SHP77 treated with DMSO at 0.1 percent for 48 hours (cell line): Measurements from ENCODE around the gene CIB1.
A peak's percentile ranks its signal among the peaks of the same experiment; 100 is the strongest.
"Not testable (repeated sequence)": the region's sequence is repeated elsewhere in the genome, so short reads cannot be mapped to it uniquely, and the experiment has no call there.

Experiments used
- DNase-seq: peaks from one replicate; lab custom pipeline; 2025; lab: John Stamatoyannopoulos, UW

The CIB1 gene

DNA sequence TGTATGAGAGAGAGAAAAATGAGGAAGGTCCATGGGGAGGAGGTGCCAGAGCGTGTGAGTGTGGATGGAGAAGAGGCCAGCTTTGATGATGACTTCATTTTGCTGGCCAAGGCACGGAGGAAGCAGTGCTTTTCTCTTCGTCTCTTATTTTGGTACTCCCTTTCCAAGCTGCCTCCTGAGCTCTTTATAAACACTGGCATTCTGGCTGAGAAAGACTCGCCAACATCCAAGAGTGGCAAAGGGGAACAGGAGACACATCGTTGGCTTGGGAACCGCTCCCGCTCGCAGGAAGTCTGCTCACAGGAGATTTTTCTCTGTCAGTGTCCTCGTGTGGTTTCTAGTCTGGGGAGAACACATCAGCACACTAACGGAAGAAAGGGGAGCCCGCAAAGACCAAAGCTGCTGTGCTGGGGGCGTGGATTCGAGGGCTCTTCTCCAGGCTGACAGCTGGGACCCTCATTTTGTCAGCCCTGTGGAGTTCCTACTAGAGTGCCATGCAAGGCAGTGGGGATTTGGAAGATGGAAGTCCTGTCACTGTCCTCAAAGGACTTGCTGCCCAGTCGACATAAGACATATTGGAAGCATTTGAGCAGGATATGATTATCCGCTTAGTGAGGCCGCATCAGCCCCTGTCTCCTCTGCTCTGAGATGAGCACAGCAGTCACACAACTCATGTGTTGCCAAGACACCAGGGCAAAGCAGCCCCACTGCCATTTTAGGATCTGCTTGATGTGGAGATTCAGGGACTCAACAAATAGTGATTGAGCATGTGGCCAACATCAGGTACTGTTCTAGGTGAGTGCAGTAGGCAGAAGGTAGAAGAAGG lies 40.6 kb downstream of the CIB1 start:
- no peak for DNase-seq

DNA sequence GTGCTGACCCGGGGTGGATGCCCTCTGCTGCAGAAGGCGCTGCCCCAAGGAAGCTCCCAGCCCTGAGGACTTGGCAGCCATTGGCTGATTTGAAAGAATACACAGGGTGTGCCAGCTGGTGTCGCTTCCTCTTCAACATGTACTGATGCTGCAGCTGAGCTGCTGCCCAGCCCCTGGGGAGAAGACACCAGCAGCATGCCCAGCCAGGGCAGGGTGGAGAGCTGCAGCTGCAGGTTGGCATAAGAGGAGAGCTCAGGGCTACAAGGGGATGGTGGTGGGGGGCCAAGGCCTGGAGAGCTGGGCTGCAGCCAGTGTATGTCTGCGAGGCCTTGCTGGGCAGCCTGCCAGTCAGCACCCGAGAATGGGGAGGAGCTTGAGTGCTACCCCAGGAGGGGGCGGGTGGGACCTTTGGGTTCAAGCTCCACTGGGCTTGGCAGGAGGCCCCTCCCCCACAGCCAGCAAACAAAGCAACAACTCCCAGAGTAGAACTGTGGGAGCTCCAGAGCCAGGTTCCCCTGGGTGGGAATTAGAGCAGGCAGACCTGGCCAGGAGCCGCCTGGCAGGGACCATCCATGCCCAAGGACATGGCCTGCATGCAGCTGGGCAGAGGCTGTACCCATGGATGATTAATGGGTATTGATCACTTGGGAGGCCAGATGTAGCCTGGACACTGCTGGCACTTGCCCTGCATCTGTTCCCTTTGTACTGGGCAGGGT lies 41.8 kb downstream of the CIB1 start:
- DNase-seq: peak; percentile 78

DNA sequence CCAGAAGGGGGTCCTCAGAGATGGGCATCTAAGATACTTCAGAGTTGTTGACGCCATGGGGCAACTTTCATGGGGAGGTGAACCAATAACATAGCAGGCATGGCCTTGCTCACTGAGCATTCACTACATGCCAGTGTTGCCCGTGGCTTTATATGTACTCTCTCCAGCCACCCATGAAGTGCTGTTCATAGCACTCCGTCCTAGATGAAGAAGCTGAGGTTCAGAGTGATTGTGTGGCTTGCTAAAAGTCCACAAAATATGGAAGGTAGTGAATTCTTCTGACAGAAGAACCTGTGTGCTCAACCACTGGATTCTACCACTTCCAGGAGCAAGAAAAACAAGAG lies 42.4 kb downstream of the CIB1 start:
- no peak for DNase-seq

DNA sequence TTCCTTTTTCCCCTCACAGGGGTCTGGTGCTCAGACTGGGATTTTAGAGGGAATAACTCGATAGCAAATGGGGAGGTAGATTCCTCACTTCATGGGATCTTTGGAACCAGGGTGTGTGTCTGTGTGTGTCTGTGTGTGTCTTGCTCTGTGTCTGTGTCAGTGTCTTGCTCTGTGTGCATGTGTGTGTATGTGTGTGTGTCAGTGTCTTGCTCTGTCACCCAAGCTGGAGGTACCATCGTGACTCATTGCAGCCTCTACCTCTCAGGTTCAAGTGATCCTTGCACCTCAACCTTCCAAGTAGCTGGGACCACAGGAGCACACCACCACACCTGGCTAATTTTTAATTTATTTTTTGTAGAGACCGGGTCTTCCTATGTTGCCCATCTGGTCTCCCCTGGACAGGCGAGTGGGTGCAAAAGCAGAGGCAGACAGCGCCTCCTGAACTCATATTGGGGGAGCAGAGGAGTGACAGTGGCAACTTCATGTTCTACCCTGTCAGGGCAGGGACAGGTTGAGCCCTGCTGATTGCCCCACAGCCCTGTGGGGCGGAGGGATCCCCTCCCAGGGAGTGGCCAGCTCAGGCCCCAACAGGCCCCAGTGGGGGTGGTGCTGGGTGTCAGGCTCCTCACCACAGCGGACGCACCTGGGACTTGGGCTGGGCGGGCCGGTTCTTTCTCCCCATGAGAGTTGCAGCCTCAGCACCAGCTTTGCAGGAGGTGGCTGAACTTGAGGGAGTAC lies 43.0 kb downstream of the CIB1 start:
- no peak for DNase-seq

DNA sequence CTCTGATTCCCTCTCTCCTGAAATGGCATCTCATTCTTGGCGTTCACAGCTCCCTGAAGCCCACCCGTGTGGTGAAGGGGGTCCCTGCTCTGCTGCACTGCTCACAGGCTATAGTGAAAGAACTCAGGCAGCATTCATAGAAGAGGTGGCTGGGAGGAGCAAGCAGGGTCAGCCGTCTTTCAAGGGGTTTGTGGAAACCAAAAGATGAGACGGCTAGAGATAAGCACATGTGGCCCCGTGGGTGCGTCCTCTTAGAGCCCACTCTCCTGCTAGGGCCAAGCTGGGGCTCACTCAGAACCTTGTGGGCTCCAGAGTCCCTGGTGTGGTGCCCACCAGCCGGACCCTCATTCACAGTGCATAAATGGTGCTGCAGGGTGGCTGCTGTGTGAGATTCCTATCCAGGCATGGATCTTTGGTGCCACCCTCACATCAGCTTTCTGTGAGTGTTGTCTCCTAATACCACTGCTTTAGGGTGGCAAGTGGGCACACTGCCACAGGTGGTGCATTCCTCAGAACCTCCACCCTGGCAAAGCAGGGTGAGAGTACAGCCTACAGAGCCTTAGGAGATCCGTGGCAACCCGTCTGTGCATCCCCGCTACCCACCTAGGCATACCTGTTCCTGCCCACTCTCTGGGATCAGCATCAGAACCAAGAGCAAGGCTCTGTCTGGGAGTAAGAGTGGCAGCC lies 43.8 kb downstream of the CIB1 start:
- DNase-seq: no peak

DNA sequence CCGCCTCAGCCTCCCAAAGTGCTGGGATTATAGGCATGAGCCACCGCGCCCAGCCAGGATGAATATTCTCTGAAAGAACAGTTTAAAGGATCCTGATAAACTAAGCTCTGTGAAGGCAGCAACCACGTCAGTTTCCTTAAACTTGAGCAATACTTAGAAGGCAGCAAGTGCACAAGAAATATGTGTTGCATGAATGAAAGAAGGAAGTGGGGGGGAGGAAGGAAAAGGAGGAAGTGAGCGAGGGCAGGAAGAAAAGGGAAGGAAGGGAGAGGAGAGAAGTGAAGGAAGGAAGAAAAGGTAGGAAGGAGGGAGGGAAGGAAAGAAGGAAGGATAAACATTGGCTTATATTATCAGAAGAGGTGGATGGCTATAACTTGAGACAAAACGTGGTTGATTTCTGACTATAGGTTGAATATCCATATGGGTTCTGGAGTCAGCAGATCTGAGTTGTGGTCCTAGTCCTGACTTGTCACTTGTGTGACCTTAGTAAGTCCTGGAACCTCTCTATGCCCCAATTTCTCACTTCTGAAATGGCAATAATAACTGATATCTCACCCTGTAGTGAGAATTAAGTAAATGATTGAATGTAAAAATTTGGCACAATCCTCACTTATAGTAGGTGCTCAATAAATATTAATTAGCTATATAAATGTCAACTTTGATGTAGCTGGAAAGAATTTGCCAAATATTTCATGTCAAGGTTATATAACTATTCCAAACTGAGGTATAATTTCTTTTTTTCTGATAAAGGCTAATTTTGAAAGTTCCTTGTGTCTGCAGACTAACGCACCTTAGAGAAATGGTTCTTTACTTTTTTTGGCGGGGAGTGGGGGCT lies 44.6 kb downstream of the CIB1 start:
- no peak for DNase-seq

DNA sequence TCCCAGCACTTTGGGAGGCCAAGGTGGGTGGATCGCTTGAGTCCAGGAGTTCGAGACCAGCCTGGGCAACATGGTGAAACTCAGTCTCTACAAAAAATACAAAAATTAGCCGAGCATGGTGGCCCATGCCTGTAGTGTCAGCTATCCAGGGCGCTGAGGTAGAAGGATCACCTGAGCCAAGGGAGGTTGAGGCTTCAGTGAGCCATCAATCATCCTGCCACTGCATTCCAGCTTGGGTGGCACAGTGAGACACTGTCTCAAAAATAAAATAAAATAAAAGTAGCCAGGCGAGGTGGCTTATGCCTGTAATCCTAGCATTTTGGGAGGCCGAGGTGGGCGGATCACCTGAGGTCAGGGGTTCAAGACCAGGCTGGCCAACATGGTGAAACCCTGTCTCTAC lies 45.7 kb downstream of the CIB1 start:
- not testable (repeated sequence) for DNase-seq

DNA sequence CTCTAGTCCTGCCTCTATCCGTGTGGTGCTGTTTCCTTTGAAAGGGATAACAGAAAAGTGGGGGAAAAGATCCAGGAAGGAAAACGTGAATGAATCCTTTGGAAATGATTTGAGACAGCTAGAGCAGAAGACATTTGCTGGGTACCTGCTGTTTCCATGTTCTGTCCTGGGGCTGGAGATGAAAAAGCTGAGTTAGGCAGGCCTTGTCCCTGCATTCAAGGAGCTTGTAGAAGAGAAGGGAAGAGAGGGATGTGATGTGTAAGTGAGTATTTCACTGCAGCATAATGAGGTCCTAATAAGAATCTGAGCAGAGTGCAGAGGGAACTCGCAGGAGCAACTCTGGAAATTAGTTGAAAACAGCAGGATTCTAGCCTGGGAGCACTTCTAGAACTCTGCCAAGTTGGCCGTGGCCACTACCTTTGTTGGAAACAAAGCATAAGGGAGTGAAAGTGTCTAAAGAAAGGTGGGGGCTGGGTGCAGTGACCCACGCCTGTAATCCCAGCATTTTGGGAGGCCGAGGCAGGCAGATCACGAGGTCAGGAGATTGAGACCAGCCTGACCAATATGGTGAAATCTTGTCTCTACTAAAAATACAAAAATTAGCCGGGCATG lies 46.4 kb downstream of the CIB1 start:
- DNase-seq: no peak

DNA sequence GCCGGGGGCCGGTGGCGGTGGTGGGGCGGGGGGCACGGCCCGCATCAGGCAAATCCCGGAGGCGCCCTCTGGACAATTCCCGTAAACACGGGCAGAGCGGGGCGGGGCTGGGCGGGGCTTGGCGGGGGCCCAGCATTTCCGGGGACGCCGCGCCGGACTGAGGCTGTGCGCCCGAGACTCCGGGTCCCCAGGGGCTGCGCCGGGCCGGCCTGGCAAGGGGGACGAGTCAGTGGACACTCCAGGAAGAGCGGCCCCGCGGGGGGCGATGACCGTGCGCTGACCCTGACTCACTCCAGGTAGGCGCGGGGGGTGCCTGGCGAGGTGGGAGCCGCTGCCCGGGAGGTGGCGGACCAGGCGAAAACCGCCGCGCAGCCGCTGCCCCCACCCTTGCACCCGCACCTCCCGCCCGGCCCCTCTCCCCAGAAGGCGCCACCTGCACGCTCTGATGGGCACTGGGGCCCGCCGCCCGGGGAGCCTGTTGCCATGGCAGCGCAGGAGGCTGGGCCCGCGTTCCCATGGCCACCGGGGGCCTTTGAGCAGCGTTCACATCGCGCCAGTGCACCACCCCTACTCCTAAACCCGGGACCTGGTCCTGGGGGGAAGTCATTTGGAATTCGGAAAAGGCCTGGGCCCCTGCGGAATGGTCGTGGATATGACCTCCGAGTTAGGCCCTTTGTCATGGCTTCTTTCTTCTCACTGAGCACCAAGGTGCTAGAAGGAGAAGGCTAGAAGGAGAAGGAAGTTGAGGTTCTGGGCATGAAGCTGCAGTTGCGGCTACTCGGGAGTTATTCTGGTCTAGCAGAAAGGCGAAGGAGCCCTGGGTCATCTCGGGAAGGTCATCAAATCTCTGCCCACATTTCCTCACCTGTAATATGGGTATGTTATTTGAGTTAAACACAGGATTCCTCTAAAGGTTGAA lies 48.7 kb downstream of the CIB1 start:
- DNase-seq: peak; percentile 63

DNA sequence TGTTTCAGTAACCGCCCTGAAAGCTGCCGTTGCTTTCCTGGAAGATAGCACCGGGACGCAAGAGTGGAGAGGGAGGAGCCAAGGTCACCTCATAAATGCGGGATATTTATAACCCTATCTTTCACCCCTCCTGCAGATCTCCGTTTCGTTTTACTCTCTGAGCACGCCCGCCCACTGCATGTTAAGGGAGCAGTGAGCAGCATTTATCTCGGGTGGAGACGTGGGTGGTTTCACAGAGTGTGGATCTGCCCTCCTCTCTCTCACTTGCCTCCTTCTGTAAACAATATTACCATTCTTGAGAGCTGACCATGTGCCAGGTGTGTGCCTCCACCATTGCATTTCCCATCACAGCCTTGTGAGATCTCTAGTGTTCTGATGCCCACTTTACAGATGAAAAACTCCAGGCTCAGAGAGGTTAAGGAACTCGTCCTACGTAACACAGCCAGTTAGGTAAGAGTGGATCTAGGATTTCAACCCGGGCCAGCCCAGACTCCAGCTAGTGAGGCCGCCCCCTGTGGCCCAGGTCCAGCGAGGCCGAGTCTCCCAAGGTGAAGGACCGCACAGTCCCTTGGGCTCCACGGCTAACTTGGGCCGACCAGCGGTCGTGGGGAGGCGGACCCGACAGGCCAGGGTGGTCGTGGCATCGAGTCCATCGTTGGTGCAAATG lies 49.5 kb downstream of the CIB1 start:
- DNase-seq: peak; percentile 72

DNA sequence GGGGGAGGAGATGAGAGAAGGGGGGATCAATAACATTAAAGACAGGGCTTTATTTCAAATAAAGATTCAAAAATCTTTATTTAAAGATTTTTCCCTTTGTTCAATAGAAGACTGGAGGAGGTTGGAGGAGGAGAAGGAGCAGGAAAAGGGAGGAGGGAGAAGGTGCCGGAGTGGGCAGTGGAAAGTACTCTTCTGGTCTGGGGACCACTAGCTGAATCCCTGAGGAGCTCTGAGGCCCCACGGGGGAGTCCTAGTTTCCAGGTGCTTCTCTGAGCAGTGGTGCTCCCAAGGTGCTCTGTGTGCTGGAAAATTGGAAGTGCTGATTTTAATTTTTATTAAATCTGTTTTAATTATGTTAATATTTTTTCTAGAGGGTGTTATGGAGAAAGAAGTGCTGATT lies 52.0 kb downstream of the CIB1 start:
- DNase-seq: no peak
